Panc1 (cell line): ENCODE measurements around the gene WDR27. TPM values are rescaled to one million over a fixed set of nuclear protein-coding genes. Genes with fewer than 3 reads are reported as not detected.
A peak's percentile ranks its signal among the peaks of the same experiment; 100 is the strongest.

Experiments
- ATAC-seq: fragments of 200-7000 bp; cut with Tn5 transposase; 2 replicates; pipeline ENCODE4 v1.9.1; 2020; ENCODE audit warnings: mild to moderate bottlenecking, moderate library complexity
- BruUV-seq: library from RNA; stranded (reverse); fragments of 400-500 nt; replicated peaks from 2 replicates; lab custom pipeline; 2021; lab: Mats Ljungman, UMichigan
- CTCF ChIA-PET: fragments of 300-600 bp; sonication (Branson Sonifier 250); formaldehyde crosslinking; loops from one replicate; lab custom pipeline; 2022; ENCODE audit warnings: antibody characterized with exemption; lab: Charles Lee
- POLR2A ChIA-PET: fragments of 300-600 bp; sonication (Branson Sonifier 250); formaldehyde crosslinking; loops from one replicate; lab custom pipeline; 2022; ENCODE audit warnings: antibody characterized with exemption; lab: Charles Lee
- DNase-seq: peaks from one replicate; pipeline ENCODE4 v3.0.0-alpha.2; 2010; ENCODE audit warnings: low read depth, low spot score
- H3K27ac ChIP-seq: 2 replicates; pipeline ENCODE4 v1.5.1; 2011; ENCODE audit warnings: mild to moderate bottlenecking, low read length, inconsistent platforms
- H3K27me3 ChIP-seq: fragments of 200-500 bp; sonication (Bioruptor generic); 2 replicates; pipeline ENCODE4 v1.6.0; 2014; ENCODE audit warnings: low read length, inconsistent platforms; ENCODE audit not compliant: control insufficient read depth, insufficient read depth
- H3K36me3 ChIP-seq: fragments of 200-500 bp; sonication (Bioruptor generic); 2 replicates; pipeline ENCODE4 v1.5.1; 2014; ENCODE audit warnings: inconsistent platforms, mild to moderate bottlenecking, low read length, moderate library complexity; ENCODE audit not compliant: control insufficient read depth, insufficient read depth
- H3K4me1 ChIP-seq: 2 replicates; pipeline ENCODE4 v1.5.1; 2011; ENCODE audit warnings: inconsistent platforms, mild to moderate bottlenecking, low read length, moderate library complexity; ENCODE audit not compliant: control insufficient read depth, insufficient read depth
- H3K4me3 ChIP-seq, 2 experiments: 2 replicates each; pipeline ENCODE4 v1.5.1; 2011 to 2012; ENCODE audit warnings: low read depth in 2 of 2, low read length in 2 of 2, mild to moderate bottlenecking in 2 of 2, inconsistent platforms in 1 of 2, moderate library complexity in 1 of 2
- H3K9me3 ChIP-seq: fragments of 200-500 bp; sonication (Bioruptor generic); 2 replicates; pipeline ENCODE4 v1.5.1; 2014; ENCODE audit warnings: low read depth, mild to moderate bottlenecking, inconsistent platforms, low read length, moderate library complexity; ENCODE audit not compliant: control insufficient read depth, insufficient read depth
- CTCF ChIP-seq: fragments of 450-650 bp; IDR thresholded peaks from 2 replicates; pipeline ENCODE4 v1.5.1; 2017; ENCODE audit warnings: mild to moderate bottlenecking
- POLR2AphosphoS5 ChIP-seq: IDR thresholded peaks from 2 replicates; pipeline ENCODE4 v1.6.1; 2012; ENCODE audit warnings: mild to moderate bottlenecking, low read depth, low read length, moderate library complexity
- REST ChIP-seq, 2 experiments: IDR thresholded peaks; 2 replicates each; pipeline ENCODE4 v1.6.1; 2011 to 2012; ENCODE audit warnings: low read depth in 2 of 2, control low read depth in 1 of 2, low read length in 1 of 2, mild to moderate bottlenecking in 1 of 2, moderate library complexity in 1 of 2; ENCODE audit not compliant: insufficient read depth in 1 of 2
- SIN3A ChIP-seq: IDR thresholded peaks from 2 replicates; pipeline ENCODE4 v1.6.1; 2012; ENCODE audit warnings: low read depth, mild to moderate bottlenecking, low read length, moderate library complexity, borderline replicate concordance; ENCODE audit not compliant: insufficient read depth
- TCF7L2 ChIP-seq: IDR thresholded peaks from 2 replicates; pipeline ENCODE4 v1.6.1; 2011; ENCODE audit warnings: mild to moderate bottlenecking, low read depth, low read length, inconsistent platforms
- in situ Hi-C: cut with HindIII; loops from 2 replicates; pipeline ENCODE4 v1.10.0; 2016; ENCODE audit warnings: low sequenced_read_pairs, low pct_unique_long_range_greater_than_20kb
- intact Hi-C: fragments of 100-400 bp; cut with micrococcal nuclease; formaldehyde crosslinking; loops from one replicate; pipeline ENCODE4 v1.10.0; 2022; ENCODE audit not compliant: unreplicated experiment
- total RNA-seq: library from RNA; stranded (reverse); gene quantifications from one replicate; pipeline ENCODE4 v1.2.1, GENCODE V29; 2021; ENCODE audit not compliant: unreplicated experiment

The WDR27 gene
- total RNA-seq, 1 experiment from 2014 or later, result 56.3 TPM

- no peak for TF ChIP-seq CTCF
These were observed 73.9 kb downstream of the WDR27 start (continued) for GRCh38 chr6:169627736-169628607.

GRCh38 chr6:169626649-169627048 lies 75.2 kb downstream of the WDR27 start:
- no peak for TF ChIP-seq CTCF
- TF ChIP-seq SIN3A, result no peak
- TF ChIP-seq POLR2AphosphoS5, result no peak
- TF ChIP-seq REST (IDR thresholded peaks at IDR 0.05; ENCODE audit: insufficient read depth in 1 of 2, low read depth in 2 of 2, low read length in 1 of 2), result no peak
- TF ChIP-seq TCF7L2, result no peak
- Histone ChIP-seq H3K4me1 (no peaks in the 10 kb centered on the region), H3K4me3 (no peak overlapping the region), H3K9me3 (no peaks in the 10 kb centered on the region), H3K27ac (no peak overlapping the region), H3K36me3 (no peaks in the 10 kb centered on the region), H3K27me3 (no peaks in the 10 kb centered on the region)
- CTCF ChIA-PET, result no interaction called here
- POLR2A ChIA-PET, result no interaction called here
- DNase-seq (no peak), ATAC-seq (no peak)
- intact Hi-C loops (no loop called here), in situ Hi-C loops (no loop called here)
- no TSS peak for BruUV-seq

- no peak overlapping the region for H3K27ac ChIP-seq
- intact Hi-C loops (no loop called here), in situ Hi-C loops (no loop called here)
- H3K4me1 ChIP-seq, result no peaks in the 10 kb centered on the region
- no TSS peak for BruUV-seq
- CTCF ChIA-PET, result no interaction called here
- no peak overlapping the region for H3K4me3 ChIP-seq
- DNase-seq (no peak), ATAC-seq (0 out of 2 replicates have a peak, but pooled peaks have one; percentile 39)
- H3K9me3 ChIP-seq, result no peaks in the 10 kb centered on the region
- POLR2A ChIA-PET, result no interaction called here
- H3K27me3 ChIP-seq, result no peaks in the 10 kb centered on the region
- TF ChIP-seq TCF7L2, result no peak
- TF ChIP-seq REST (IDR thresholded peaks at IDR 0.05; ENCODE audit: insufficient read depth in 1 of 2, low read depth in 2 of 2, low read length in 1 of 2), result no peak
- TF ChIP-seq CTCF, result no peak
- H3K36me3 ChIP-seq, result no peaks in the 10 kb centered on the region
These were observed 75.7 kb downstream of the WDR27 start for GRCh38 chr6:169626169-169626568.
